ENCODE measurements around the gene SNAPC2. TPM values are rescaled to one million over a fixed set of nuclear protein-coding genes. Genes with fewer than 3 reads are reported as not detected.
"Not testable (repeated sequence)": the region's sequence is repeated elsewhere in the genome, so short reads cannot be mapped to it uniquely, and the experiment has no call there.

The SNAPC2 gene
- total and polyA plus RNA-seq, 2 donors: 6.4 to 16.0 TPM

DNA sequence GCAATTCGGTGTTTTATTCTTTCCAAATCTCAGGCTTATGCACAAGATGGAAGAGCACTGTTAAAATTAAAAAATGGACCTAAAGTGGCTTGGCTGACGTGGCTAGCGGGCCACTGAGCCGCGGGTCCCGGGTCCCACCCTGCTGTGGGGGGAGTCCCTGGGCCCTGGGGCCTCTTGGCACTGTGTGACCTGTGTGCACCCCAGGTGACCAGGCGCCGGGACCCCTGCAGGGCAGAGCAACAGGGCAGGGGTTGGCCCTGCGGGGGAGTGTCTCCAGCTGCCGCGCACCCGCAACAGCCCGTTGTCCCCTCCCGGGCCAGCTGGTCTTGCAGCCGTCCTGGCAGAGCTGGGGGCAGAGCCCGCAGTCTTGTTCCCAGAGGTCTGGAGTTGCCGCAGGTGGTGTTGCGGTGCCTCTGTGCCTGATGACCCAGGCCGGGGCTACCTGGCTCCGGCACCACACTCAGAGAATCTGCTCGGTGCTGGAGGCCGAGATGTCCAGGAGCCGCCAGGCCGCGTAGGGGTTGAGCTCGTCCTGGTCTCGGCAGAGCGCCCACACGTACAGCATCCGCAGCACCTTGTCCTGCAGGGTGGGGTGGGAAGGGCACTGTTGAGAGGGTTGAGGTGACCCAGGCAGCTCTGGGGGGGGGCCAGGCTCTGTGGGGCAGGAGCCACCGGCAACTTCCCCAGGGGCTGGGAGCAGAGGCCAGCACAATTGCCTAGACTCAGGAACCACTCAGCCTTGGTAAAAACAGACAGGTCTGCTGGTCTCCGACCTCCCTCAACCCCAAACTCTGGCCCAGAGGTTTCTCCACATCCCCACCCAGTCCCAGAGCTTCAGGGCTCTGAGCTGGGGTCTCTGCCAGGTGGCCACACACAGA, 6.8 kb downstream of the SNAPC2 start:
- Histone ChIP-seq H3K36me3 (ENCODE audit: control insufficient read depth in 2 of 2, insufficient read depth in 2 of 2, low read length in 1 of 2) (peaks cover 28 to 31% of the 10 kb centered on the region in 2 donors), H3K4me1 (ENCODE audit: control insufficient read depth in 2 of 2, insufficient read depth in 2 of 2, low read length in 2 of 2) (peaks cover 7 to 17% of the 10 kb centered on the region in 2 donors), H3K27ac (ENCODE audit: low read depth in 1 of 2, low read length in 1 of 2) (no peak overlapping the region), H3K4me3 (ENCODE audit: low read length in 2 of 2) (no peak overlapping the region), H3K9me3 (ENCODE audit: control insufficient read depth in 2 of 2, insufficient read depth in 1 of 2, low read length in 1 of 2) (no peaks in the 10 kb centered on the region), H3K27me3 (ENCODE audit: control insufficient read depth in 2 of 2, insufficient read depth in 1 of 2, low read length in 1 of 2) (peaks cover 0 to 4% of the 10 kb centered on the region in 2 donors)
- WGBS: 96% methylated on average over 32 of the region's 32 CpGs
- no peak for DNase-seq (ENCODE audit: low read depth in 6 of 9, low spot score in 9 of 9)

GRCh38 chr19:7927605-7928333, 7.6 kb downstream of the SNAPC2 start:
- Histone ChIP-seq H3K9me3 (ENCODE audit: control insufficient read depth in 2 of 2, insufficient read depth in 1 of 2, low read length in 1 of 2) (no peaks in the 10 kb centered on the region), H3K36me3 (ENCODE audit: control insufficient read depth in 2 of 2, insufficient read depth in 2 of 2, low read length in 1 of 2) (peaks cover 29 to 31% of the 10 kb centered on the region in 2 donors), H3K27me3 (ENCODE audit: control insufficient read depth in 2 of 2, insufficient read depth in 1 of 2, low read length in 1 of 2) (peaks cover 0 to 4% of the 10 kb centered on the region in 2 donors), H3K4me3 (ENCODE audit: low read length in 2 of 2) (no peak overlapping the region), H3K27ac (ENCODE audit: low read depth in 1 of 2, low read length in 1 of 2) (peak overlapping the region in 1 of 2 donors; percentile 38), H3K4me1 (ENCODE audit: control insufficient read depth in 2 of 2, insufficient read depth in 2 of 2, low read length in 2 of 2) (peaks cover 7 to 17% of the 10 kb centered on the region in 2 donors)
- WGBS: 98% methylated on average over 23 of the region's 23 CpGs
- DNase-seq (ENCODE audit: low read depth in 6 of 9, low spot score in 9 of 9): no peak

- WGBS: 94% methylated on average over 9 of the region's 9 CpGs
- no peak for DNase-seq (ENCODE audit: low read depth in 6 of 9, low spot score in 9 of 9)
- H3K9me3 ChIP-seq (ENCODE audit: control insufficient read depth in 2 of 2, insufficient read depth in 1 of 2, low read length in 1 of 2): no peaks in the 10 kb centered on the region
- peak overlapping the region in 1 of 2 donors; percentile 46 for H3K27ac ChIP-seq (ENCODE audit: low read depth in 1 of 2, low read length in 1 of 2)
- H3K4me3 ChIP-seq (ENCODE audit: low read length in 2 of 2): no peak overlapping the region
- peaks cover 7 to 17% of the 10 kb centered on the region in 2 donors for H3K4me1 ChIP-seq (ENCODE audit: control insufficient read depth in 2 of 2, insufficient read depth in 2 of 2, low read length in 2 of 2)
- H3K27me3 ChIP-seq (ENCODE audit: control insufficient read depth in 2 of 2, insufficient read depth in 1 of 2, low read length in 1 of 2): peaks cover 0 to 4% of the 10 kb centered on the region in 2 donors
- peaks cover 30 to 33% of the 10 kb centered on the region in 2 donors for H3K36me3 ChIP-seq (ENCODE audit: control insufficient read depth in 2 of 2, insufficient read depth in 2 of 2, low read length in 1 of 2)
These were observed 8.2 kb downstream of the SNAPC2 start for GRCh38 chr19:7928334-7928706.

DNA sequence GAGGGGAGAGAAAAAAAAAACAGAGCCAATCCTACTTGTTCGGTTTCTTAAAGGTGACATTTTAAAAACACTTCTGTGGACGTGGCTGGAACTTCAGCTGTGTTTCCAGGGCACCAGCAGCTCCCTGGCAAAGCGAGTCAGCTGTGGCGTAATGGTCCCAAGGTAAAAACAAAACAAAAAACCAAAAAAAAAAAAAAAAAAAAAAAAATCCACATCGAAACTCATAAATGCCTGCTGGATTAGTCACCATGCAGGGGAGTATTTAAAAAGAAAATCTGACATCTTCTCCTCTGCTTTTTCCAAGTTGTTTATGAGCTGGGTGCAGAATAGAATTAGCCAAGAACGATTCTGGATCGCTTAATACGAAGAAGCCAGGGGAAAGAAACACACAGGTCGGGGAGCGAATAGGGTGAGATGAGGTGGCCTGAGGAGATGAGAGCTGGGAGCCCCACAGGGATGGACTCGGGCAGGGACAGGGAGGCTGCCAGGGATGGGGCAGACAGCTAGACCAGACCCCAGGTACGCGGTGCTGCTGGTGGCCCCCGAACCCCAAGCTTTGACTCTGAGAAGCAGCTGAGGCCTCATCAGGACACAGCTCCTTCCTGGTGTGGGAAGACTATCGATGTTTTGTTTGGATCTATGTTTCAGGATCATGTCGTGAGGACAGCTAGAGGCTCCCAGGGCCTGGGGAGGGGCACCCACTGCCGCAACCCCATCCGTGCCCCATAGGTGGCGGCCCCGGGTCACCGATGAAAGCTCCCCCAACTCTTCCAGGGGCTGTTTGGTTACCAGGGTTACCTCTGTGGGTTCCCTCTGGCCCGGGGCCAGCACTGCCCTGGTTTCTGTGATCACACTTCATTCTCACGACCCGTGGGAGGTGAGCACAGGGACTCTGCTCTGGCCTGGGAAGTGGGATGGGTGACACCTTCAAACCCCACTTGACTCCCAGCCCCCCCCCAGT, 8.9 kb downstream of the SNAPC2 start:
- Histone ChIP-seq H3K27ac (ENCODE audit: low read depth in 1 of 2, low read length in 1 of 2) (peak overlapping the region in 1 of 2 donors; percentile 64), H3K27me3 (ENCODE audit: control insufficient read depth in 2 of 2, insufficient read depth in 1 of 2, low read length in 1 of 2) (peaks cover 0 to 4% of the 10 kb centered on the region in 2 donors), H3K4me3 (ENCODE audit: low read length in 2 of 2) (no peak overlapping the region), H3K36me3 (ENCODE audit: control insufficient read depth in 2 of 2, insufficient read depth in 2 of 2, low read length in 1 of 2) (peaks cover 37 to 40% of the 10 kb centered on the region in 2 donors), H3K4me1 (ENCODE audit: control insufficient read depth in 2 of 2, insufficient read depth in 2 of 2, low read length in 2 of 2) (peaks cover 7 to 17% of the 10 kb centered on the region in 2 donors), H3K9me3 (ENCODE audit: control insufficient read depth in 2 of 2, insufficient read depth in 1 of 2, low read length in 1 of 2) (no peaks in the 10 kb centered on the region)
- peak in 2 of 9 donors; percentile 44 to 58 for DNase-seq (ENCODE audit: low read depth in 6 of 9, low spot score in 9 of 9)
- 68% methylated on average over 24 of the region's 24 CpGs for WGBS

- H3K4me1 ChIP-seq (ENCODE audit: control insufficient read depth in 2 of 2, insufficient read depth in 2 of 2, low read length in 2 of 2): peaks cover 4 to 15% of the 10 kb centered on the region in 2 donors
- not testable (repeated sequence) for H3K9me3 ChIP-seq (ENCODE audit: control insufficient read depth in 2 of 2, insufficient read depth in 1 of 2, low read length in 1 of 2); H3K4me3 ChIP-seq (ENCODE audit: low read length in 2 of 2); DNase-seq (ENCODE audit: low read depth in 6 of 9, low spot score in 9 of 9); H3K27me3 ChIP-seq (ENCODE audit: control insufficient read depth in 2 of 2, insufficient read depth in 1 of 2, low read length in 1 of 2)
- WGBS: 92% methylated on average over 11 of the region's 11 CpGs
- peaks cover 46 to 50% of the 10 kb centered on the region in 2 donors for H3K36me3 ChIP-seq (ENCODE audit: control insufficient read depth in 2 of 2, insufficient read depth in 2 of 2, low read length in 1 of 2)
- H3K27ac ChIP-seq (ENCODE audit: low read depth in 1 of 2, low read length in 1 of 2): peak overlapping the region in 1 of 2 donors; percentile 5
These were observed 9.9 kb downstream of the SNAPC2 start for GRCh38 chr19:7930030-7930429.

GRCh38 chr19:7930765-7931164, 10.6 kb downstream of the SNAPC2 start:
- H3K27me3 ChIP-seq (ENCODE audit: control insufficient read depth in 2 of 2, insufficient read depth in 1 of 2, low read length in 1 of 2): no peaks in the 10 kb centered on the region
- no peak overlapping the region for H3K4me3 ChIP-seq (ENCODE audit: low read length in 2 of 2)
- H3K27ac ChIP-seq (ENCODE audit: low read depth in 1 of 2, low read length in 1 of 2): no peak overlapping the region
- H3K36me3 ChIP-seq (ENCODE audit: control insufficient read depth in 2 of 2, insufficient read depth in 2 of 2, low read length in 1 of 2): peaks cover 51 to 58% of the 10 kb centered on the region in 2 donors
- no peaks in the 10 kb centered on the region for H3K9me3 ChIP-seq (ENCODE audit: control insufficient read depth in 2 of 2, insufficient read depth in 1 of 2, low read length in 1 of 2)
- peaks cover 4 to 12% of the 10 kb centered on the region in 2 donors for H3K4me1 ChIP-seq (ENCODE audit: control insufficient read depth in 2 of 2, insufficient read depth in 2 of 2, low read length in 2 of 2)
- 90% methylated on average over 7 of the region's 7 CpGs for WGBS
- no peak for DNase-seq (ENCODE audit: low read depth in 6 of 9, low spot score in 9 of 9)

- 96% methylated on average over 36 of the region's 36 CpGs for WGBS
- Histone ChIP-seq H3K36me3 (ENCODE audit: control insufficient read depth in 2 of 2, insufficient read depth in 2 of 2, low read length in 1 of 2) (peaks cover 56 to 64% of the 10 kb centered on the region in 2 donors), H3K4me3 (ENCODE audit: low read length in 2 of 2) (no peak overlapping the region), H3K4me1 (ENCODE audit: control insufficient read depth in 2 of 2, insufficient read depth in 2 of 2, low read length in 2 of 2) (peaks cover 0 to 8% of the 10 kb centered on the region in 2 donors), H3K27ac (ENCODE audit: low read depth in 1 of 2, low read length in 1 of 2) (no peak overlapping the region), H3K27me3 (ENCODE audit: control insufficient read depth in 2 of 2, insufficient read depth in 1 of 2, low read length in 1 of 2) (no peaks in the 10 kb centered on the region), H3K9me3 (ENCODE audit: control insufficient read depth in 2 of 2, insufficient read depth in 1 of 2, low read length in 1 of 2) (no peaks in the 10 kb centered on the region)
- DNase-seq (ENCODE audit: low read depth in 6 of 9, low spot score in 9 of 9): no peak
These were observed 11.3 kb downstream of the SNAPC2 start for GRCh38 chr19:7931221-7932061.

Measured in thymus (tissue), 11 donors.